Measurements from ENCODE around the gene HCN4.
A peak's percentile ranks its signal among the peaks of the same experiment; 100 is the strongest.

Gene HCN4

DNA sequence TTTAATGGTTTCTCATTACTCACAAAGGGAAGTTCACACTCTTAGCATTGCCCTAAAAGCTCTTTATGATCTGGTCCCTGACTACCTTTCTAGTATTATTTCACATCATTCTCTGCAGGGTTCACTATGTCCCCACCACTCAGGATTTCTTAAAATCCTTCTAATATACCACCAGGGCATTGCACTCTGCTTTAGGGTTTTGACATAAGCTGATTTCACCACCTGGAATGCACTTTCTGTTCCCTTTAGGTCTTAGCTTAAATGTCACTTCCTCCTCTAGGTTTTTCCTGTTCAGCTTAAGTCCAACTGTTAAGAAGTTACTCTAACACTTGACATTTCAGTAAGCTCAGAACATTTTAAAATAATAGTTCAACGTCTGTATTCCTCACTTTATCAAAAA lies 81.7 kb downstream of the HCN4 start:
- DNase-seq = no peak

DNA sequence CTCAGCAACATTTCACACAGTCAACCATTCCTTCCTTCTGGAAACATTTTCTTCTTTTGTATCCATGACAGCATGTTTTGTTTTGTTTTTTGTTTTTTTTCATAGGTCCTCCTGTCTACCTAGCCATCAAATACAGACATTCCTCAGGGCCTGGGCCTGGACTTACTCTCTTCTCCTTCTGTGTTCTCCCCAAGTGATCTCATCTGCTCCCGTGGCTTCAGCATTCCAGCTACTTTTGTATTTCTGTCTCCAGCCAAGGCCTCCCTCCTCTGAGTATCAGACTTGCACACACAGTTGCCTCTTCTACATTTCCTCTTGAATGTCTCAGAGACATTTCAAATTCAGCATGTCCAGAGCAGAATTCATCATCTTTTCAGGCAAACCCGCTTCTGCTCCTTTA lies 82.4 kb downstream of the HCN4 start:
- no peak for DNase-seq

DNA sequence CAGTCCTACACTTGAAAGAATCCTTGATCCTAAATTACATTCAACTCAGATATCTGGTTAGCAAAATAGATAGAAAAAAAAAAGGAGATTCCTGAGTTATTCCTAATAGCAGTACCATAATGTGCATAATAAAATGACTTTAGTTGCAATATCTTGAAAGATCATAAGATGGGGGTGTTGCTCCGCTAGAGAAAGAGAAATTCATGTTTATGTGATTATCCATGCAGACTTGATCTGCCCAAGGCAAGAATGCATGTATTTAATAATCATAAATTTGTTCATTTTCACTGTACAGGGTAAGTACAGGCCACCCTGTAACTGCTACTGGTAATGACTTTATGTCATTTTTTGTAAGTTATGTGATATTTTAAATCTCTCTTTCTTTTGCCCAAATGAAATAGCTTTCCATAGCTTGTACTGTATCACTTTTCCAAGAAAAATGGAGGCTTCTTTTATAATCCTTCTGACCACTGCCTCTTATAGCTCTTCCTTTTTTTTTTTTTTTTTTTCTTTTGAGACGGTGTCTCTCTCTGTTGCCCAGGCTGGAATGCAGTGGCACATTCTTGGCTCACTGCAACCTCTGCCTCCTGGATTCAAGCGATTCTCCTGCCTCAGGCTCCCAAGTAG lies 84.6 kb downstream of the HCN4 start:
- DNase-seq = peak; percentile 46

DNA sequence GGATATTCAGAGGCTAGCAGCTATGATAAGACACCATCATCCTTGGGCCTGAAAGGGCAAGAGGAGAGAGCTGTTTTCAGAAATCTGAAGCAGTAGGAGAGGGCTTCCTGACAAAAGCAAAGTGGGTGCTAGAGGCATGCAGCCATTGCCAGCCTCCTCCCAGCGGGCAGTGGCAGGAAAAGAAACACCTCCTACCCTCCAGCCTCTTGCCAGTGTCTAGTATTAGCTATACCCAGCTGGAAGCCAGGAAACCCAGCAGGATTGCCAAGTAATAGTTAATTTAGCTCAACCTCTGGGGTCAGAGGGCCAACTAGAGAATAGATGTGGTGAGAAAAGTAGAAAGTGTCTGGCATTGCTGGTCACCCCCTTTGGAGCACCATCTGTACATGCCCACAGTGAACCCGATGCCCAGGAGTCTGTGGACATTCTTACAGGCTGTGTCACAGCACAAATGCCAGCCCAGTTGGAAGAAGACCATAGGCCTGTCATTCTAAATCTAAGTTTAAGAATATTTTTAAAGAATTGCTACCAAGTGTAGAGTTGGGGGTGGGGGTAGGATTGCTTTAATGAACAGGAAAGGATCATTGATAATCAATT lies 85.3 kb downstream of the HCN4 start:
- no peak for DNase-seq

DNA sequence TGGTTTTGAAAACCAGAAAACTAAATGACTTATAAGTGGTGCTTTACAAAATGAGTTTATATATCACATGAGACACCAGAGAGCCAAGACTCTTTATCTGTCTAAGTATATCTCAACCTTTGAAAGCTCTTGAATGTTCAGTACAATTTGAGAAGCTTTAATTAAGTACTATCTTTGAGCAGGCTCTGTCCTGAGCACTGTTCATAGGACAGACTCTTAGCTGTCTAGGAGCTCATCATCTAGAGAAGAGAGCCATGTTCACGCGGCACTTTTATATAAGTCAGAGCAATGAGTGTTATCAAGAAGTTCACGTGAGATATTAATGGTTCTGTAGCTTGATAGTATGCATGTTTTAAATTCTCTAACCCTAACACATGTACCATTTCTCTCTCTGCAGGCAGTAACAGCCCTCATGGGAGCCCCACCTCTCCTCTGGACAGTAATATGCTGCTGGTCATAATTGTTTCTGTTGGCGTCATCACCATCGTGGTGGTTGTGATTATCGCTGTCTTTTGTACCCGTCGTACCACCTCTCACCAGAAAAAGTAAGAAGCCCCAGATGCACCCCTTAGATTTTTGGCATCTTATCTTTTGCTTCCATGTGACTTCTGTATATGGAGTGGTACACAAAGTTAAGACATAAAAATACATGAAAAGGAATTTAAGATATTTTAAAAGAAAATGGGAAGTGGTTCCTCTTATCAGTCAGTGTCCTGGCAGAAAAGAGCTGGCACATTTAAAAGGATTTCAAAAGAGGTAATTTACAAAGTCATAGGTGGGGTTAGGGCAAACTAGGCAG lies 86.0 kb downstream of the HCN4 start:
- peak; percentile 78 for DNase-seq

DNA sequence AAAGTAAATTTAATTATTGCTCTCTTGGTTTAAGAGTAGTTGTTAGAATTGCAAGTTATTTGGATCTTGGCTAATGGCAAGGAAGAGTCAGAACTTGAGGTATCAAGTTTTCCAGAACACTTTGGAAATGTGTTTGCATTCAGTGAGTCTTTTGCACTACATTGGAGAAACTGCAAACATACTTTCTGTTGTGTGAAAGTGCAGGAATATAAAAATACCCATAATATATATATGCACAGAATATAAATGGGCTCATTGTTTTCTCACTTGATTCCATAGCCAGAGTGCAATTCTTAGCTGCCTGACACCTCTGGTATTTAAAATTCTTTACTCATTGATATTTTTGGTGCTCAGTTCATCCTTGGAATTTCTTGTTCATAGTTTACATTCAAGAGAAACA lies 92.9 kb downstream of the HCN4 start:
- no peak for DNase-seq

DNA sequence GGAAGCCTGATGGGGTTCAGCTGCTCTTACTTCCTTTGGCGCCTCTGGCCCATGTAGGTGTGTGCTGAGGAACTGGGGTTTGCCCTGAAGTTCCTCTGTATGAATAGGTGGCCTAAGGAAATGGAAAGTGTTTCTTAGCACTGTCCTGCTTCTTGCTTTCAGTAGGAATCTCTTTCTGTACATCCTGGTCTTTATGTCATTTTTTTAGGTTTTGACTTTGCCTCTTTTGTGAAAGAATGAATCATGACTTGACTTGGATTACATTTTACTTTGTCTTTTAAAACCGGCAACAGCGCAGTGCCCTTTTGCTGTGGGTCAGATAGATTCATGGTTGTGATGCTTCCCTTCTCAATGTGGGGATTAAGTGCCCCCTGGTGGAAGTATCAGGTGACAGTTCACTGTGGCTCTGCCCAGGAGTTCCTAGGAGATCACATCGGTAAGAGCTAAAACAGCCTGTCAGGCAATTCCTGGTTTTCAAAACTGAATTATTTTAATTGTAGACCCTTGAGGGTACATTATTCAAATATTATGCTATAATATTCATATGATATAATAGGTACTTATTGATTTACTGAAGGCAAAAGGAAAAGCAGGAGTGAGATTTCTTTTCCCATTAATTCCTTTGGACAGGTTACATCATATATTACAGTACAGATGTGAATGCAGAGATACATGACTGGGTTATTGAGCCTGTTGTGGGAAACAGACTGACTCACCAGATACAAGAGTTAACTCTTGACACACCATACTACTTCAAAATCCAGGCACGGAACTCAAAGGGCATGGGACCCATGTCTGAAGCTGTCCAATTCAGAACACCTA lies 95.4 kb downstream of the HCN4 start:
- peak; percentile 67 for DNase-seq

DNA sequence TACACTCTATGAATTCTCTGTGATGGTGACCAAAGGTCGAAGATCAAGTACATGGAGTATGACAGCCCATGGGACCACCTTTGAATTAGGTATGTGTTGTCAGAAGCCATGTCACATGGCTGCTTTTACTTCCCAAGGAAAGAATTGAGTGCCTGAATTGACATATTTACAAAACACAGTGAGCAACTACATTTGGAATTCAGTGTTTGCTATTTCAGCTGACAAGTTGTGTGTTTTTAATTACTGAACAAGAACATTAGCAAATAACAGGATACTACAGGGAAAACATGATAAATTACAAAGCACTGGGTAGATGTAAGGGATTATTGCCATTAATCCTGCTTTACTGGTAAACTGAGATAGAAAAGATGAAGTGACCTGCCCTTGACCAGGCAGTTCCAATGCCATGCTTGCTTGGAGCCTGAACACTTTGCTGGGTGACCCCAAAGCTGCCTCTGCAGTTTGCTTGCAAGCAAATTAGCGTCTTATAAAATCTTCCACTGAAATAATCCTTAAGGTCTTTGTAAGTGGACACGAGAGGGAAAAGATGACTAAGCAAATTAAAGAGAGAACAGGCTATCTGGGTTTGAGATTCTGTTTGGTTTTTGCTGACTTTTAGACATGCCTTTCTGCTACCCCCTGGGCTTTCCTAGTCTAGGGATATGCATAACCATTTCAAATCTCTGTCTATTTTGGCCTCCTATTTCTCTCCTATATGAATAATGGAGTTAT lies 98.2 kb downstream of the HCN4 start:
- DNase-seq = no peak
